GM12873 (cell line): ENCODE measurements around the gene RFXAP.

Experiments used
- CTCF ChIP-seq: IDR thresholded peaks from 2 replicates; pipeline ENCODE4 v1.5.1; 2012; ENCODE audit warnings: low read depth, mild to moderate bottlenecking, moderate library complexity, low read length, control low read depth; ENCODE audit not compliant: insufficient read depth; ENCODE audit errors: missing control alignments

Gene RFXAP, protein sequence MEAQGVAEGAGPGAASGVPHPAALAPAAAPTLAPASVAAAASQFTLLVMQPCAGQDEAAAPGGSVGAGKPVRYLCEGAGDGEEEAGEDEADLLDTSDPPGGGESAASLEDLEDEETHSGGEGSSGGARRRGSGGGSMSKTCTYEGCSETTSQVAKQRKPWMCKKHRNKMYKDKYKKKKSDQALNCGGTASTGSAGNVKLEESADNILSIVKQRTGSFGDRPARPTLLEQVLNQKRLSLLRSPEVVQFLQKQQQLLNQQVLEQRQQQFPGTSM

DNA sequence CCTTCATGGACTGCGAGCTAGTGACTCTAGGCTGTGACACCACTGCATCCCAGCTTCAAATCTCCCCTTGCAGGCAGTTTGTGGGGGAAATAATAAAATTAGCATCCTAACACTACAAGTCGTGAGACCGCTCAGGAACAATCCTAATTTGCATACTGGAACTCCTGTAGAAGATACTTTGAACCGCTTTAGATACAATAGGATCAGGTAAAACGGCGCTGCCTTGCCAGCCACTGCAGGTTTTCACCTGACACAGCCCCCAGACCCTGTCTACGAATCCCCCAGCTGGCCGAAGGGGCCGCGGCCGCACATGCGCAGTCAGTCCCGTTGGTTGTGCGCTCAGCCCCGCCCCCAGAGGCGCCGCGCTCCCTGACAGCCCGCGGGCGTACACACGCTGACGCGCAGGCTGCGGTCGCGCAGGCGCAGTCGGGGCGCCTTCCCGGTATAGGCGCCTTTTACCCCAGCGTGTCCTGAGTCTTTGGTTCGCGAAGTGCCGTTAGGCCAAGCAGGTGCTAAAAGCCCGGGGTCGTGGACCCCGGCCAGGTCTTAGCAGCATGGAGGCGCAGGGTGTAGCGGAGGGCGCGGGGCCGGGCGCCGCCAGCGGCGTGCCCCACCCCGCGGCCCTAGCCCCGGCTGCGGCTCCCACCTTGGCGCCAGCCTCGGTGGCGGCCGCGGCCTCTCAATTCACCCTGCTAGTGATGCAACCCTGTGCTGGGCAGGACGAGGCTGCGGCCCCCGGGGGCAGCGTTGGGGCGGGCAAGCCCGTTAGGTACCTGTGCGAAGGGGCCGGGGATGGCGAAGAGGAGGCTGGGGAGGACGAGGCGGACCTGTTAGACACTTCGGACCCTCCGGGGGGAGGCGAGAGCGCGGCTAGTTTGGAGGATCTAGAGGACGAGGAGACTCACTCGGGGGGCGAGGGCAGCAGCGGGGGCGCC is at the start of gene RFXAP:
RFXAP (plus strand) TSS at position 419 of the 935 bp plus-strand sequence; CDS start at position 555, 136 bp downstream.
- peak; percentile 6 for TF ChIP-seq CTCF

DNA sequence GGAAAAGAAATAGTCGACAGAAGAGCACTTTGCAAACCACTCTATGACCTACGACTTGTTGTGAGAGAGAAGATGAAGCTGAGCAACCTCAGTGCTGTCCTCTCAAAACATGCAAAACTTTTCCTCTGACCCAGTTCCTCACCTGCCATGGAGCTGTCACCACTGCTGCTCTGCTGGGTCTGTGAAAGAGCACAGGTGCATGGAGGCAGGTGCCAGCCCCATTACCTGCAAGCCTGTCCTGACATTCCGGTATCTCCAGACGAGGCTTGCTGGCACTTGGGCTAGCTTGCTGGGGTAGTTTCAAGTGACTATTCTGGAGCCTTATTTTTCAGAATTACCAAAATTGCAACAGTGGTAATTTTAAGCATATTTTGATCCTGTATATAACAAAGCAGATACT is 49.5 kb upstream of the RFXAP start:
- no peak for TF ChIP-seq CTCF

- no peak for TF ChIP-seq CTCF
Observed at GRCh38 chr13:36770741-36771140, 48.3 kb upstream of the RFXAP start.

GRCh38 chr13:36772853-36773252 is 46.2 kb upstream of the RFXAP start:
- no peak for TF ChIP-seq CTCF

GRCh38 chr13:36774931-36775330 is 44.1 kb upstream of the RFXAP start:
- TF ChIP-seq CTCF, result no peak

- TF ChIP-seq CTCF, result no peak
Observed at GRCh38 chr13:36776175-36776574, 42.8 kb upstream of the RFXAP start.

DNA sequence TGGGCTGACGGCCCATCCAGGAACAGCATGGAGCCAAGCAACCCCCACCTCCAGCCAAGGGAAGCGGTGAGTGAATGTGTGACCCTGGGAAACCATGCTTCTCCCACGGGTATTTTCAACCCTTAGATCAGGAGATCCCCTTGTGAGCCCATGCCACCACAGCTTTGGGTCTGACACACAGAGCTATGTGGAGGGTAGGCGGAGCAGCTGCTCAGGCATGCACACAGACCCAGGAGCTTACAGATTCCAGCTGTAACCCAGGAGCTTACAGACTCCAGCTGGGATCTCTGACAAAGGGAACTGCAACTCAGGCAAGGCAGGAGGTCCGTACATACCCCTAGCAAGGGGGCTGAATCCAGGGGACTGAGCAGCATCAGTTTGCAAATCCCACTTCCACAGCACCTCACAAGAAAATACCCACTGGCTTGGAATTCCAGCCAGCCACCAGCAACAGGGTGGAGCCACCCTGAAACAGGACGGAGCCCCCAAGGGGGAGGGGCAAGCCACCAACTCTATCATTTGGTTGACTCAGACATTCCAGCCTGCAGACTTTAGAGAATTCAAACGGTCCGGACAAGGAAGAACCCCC is 40.8 kb upstream of the RFXAP start:
- TF ChIP-seq CTCF, result no peak
